AG09319 (cell line): ENCODE results near the gene GPATCH2L.

Source experiments
- DNase-seq: peaks from one replicate; pipeline ENCODE4 v3.0.0-alpha.2; 2010; ENCODE audit warnings: low read depth; ENCODE audit errors: extremely low read depth
- CTCF ChIP-seq: IDR thresholded peaks from 2 replicates; pipeline ENCODE4 v1.5.1; 2011; ENCODE audit warnings: low read depth, mild to moderate bottlenecking, inconsistent platforms, low read length, moderate library complexity

GPATCH2L gene

GRCh38 chr14:76237349-76237990 lies 85.7 kb downstream of the GPATCH2L start:
- no peak for DNase-seq
- no peak for TF ChIP-seq CTCF

- TF ChIP-seq CTCF = no peak
- no peak for DNase-seq
Observed at GRCh38 chr14:76245097-76245496, 93.4 kb downstream of the GPATCH2L start.

- TF ChIP-seq CTCF = no peak
- DNase-seq = no peak
Observed at GRCh38 chr14:76250302-76250701, 98.6 kb downstream of the GPATCH2L start.

- no peak for TF ChIP-seq CTCF
- no peak for DNase-seq
Observed at GRCh38 chr14:76252471-76252870, 100.7 kb downstream of the GPATCH2L start.

GRCh38 chr14:76253111-76253510 lies 101.4 kb downstream of the GPATCH2L start:
- DNase-seq = no peak
- TF ChIP-seq CTCF = no peak

GRCh38 chr14:76256545-76256944 lies 104.8 kb downstream of the GPATCH2L start:
- no peak for TF ChIP-seq CTCF
- DNase-seq = no peak

- DNase-seq = peak; percentile 5
- TF ChIP-seq CTCF = no peak
Observed at GRCh38 chr14:76257111-76257803, 105.5 kb downstream of the GPATCH2L start.
